DMS153 treated with DMSO at 0.1 percent for 48 hours (cell line): ENCODE data around the gene SMCO3.
"Not testable (repeated sequence)": the region's sequence is repeated elsewhere in the genome, so short reads cannot be mapped to it uniquely, and the experiment has no call there.

Experiments used
- DNase-seq: peaks from one replicate; lab custom pipeline; 2025; ENCODE audit not compliant: unreplicated experiment; lab: John Stamatoyannopoulos, UW

Gene SMCO3

GRCh38 chr12:14775636-14775980 is 38.4 kb downstream of the SMCO3 start:
- no peak for DNase-seq

- DNase-seq: no peak
Observed at GRCh38 chr12:14774906-14775635, 38.9 kb downstream of the SMCO3 start.

- DNase-seq: peak; percentile 97
Observed at GRCh38 chr12:14774074-14774905, 39.7 kb downstream of the SMCO3 start.

- DNase-seq: peak; percentile 65
Observed at GRCh38 chr12:14773685-14774073, 40.3 kb downstream of the SMCO3 start.

- DNase-seq: no peak
Observed at GRCh38 chr12:14772946-14773345, 41.0 kb downstream of the SMCO3 start.

GRCh38 chr12:14771651-14772137 is 42.3 kb downstream of the SMCO3 start:
- peak; percentile 11 for DNase-seq

- peak; percentile 77 for DNase-seq
Observed at GRCh38 chr12:14770496-14771461, 43.2 kb downstream of the SMCO3 start.

- DNase-seq: peak; percentile 88
Observed at GRCh38 chr12:14769969-14770495, 44.0 kb downstream of the SMCO3 start.

- peak; percentile 19 for DNase-seq
Observed at GRCh38 chr12:14769466-14769968, 44.5 kb downstream of the SMCO3 start.

GRCh38 chr12:14768823-14769405 is 45.1 kb downstream of the SMCO3 start:
- DNase-seq: no peak

- DNase-seq: no peak
Observed at GRCh38 chr12:14767617-14768016, 46.4 kb downstream of the SMCO3 start.

GRCh38 chr12:14766649-14767215 is 47.2 kb downstream of the SMCO3 start:
- no peak for DNase-seq

- not testable (repeated sequence) for DNase-seq
Observed at GRCh38 chr12:14766020-14766419, 48.0 kb downstream of the SMCO3 start.

- no peak for DNase-seq
Observed at GRCh38 chr12:14765398-14765797, 48.6 kb downstream of the SMCO3 start.

GRCh38 chr12:14759711-14760280 is 54.2 kb downstream of the SMCO3 start:
- not testable (repeated sequence) for DNase-seq

GRCh38 chr12:14756334-14757143 is 57.4 kb downstream of the SMCO3 start:
- DNase-seq: no peak
